Gastroesophageal sphincter (tissue), 3 donors: ENCODE measurements around the gene SMYD2.

Experiments used
- EP300 ChIP-seq: sonication (generic); formaldehyde crosslinking; IDR thresholded peaks from one replicate; pipeline ENCODE4 v1.6.1; 2017; ENCODE audit warnings: antibody characterized with exemption, mild to moderate bottlenecking
- POLR2AphosphoS5 ChIP-seq: sonication (generic); formaldehyde crosslinking; IDR thresholded peaks from one replicate; pipeline ENCODE4 v1.6.1; 2017; ENCODE audit warnings: antibody characterized with exemption
- TF ChIP-seq, protein P1 (sequence below), 4 experiments: fragments of 200-600 bp in 2 of 4; fragments of 450-650 bp in 2 of 4; sonication (generic) in 1 of 4; IDR thresholded peaks; one replicate each; pipeline ENCODE4 v1.5.1; 2017 to 2019; ENCODE audit warnings: antibody characterized with exemption in 4 of 4, mild to moderate bottlenecking in 2 of 4, moderate library complexity in 2 of 4

DNA sequence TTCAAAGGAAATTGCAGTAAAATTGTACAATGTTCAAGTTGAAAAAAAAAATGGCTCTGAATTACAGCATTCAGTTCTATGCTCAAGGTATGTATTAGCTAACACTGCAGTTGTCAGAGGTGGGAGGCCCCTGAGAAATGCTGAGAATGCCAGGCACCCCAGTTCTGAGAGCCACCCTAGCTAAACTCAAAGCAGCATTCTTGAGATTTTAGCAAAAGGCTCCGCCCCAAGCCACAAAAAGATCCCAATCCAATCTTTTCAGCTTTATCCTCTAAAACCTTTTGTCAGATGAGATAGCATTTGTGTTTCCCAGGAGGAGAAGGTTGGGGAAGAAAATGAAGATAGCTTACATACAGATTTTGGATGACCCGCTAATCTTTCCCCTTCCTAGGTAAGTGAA lies 68.8 kb downstream of the SMYD2 start:
- TF ChIP-seq, protein P1, sequence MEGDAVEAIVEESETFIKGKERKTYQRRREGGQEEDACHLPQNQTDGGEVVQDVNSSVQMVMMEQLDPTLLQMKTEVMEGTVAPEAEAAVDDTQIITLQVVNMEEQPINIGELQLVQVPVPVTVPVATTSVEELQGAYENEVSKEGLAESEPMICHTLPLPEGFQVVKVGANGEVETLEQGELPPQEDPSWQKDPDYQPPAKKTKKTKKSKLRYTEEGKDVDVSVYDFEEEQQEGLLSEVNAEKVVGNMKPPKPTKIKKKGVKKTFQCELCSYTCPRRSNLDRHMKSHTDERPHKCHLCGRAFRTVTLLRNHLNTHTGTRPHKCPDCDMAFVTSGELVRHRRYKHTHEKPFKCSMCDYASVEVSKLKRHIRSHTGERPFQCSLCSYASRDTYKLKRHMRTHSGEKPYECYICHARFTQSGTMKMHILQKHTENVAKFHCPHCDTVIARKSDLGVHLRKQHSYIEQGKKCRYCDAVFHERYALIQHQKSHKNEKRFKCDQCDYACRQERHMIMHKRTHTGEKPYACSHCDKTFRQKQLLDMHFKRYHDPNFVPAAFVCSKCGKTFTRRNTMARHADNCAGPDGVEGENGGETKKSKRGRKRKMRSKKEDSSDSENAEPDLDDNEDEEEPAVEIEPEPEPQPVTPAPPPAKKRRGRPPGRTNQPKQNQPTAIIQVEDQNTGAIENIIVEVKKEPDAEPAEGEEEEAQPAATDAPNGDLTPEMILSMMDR (IDR thresholded peaks at IDR 0.05): no peak
- TF ChIP-seq EP300 (no peak), POLR2AphosphoS5 (no peak)
